H1 (cell line): ENCODE measurements around the gene IGSF9B. TPM values are rescaled to one million over a fixed set of nuclear protein-coding genes. Genes with fewer than 3 reads are reported as not detected.

ENCODE experiments used
- GABPA ChIP-seq: IDR thresholded peaks from 2 replicates; pipeline ENCODE4 v1.6.1; 2011; ENCODE audit warnings: mild to moderate bottlenecking, low read length, moderate library complexity, borderline replicate concordance; ENCODE audit not compliant: insufficient read depth
- HDAC6 ChIP-seq: IDR thresholded peaks from one replicate; pipeline ENCODE4 v1.7.1; 2012; ENCODE audit warnings: low read depth, mild to moderate bottlenecking, inconsistent platforms, low read length, moderate library complexity
- NRF1 ChIP-seq: IDR thresholded peaks from 2 replicates; pipeline ENCODE4 v1.6.1; 2011; ENCODE audit warnings: mild to moderate bottlenecking, low read depth, low read length, improper control_type of control experiment
- SUZ12 ChIP-seq: fragments of 200-600 bp; sonication (generic); IDR thresholded peaks from 2 replicates; pipeline ENCODE4 v1.6.1; 2012; ENCODE audit warnings: mild to moderate bottlenecking, inconsistent platforms, low read length, moderate library complexity, mixed read lengths
- polyA plus RNA-seq, 7 experiments: library from polyadenylated mRNA; depleted of rRNA in 3 of 7; stranded (reverse) in 5 of 7; unstranded in 2 of 7; fragments of >200 nt in 5 of 7; fragments of 200-250 nt in 2 of 7; gene quantifications; 1 replicate in 5 of 7; 2 replicates in 1 of 7; 4 replicates in 1 of 7; pipeline versions ENCODE4 v1.2.1 to v1.2.3, GENCODE V29; 2011 to 2013; ENCODE audit warnings: missing spikeins in 2 of 7, mixed read lengths in 2 of 7
- total RNA-seq: library from RNA; stranded (reverse); fragmentation: NEBNext Ultra II Directional; extraction: Animal tissue kit (Norgen Biotek cat#: 25700); gene quantifications from 2 replicates; pipeline ENCODE4 v1.2.1, GENCODE V29; 2021

The IGSF9B gene
- total and polyA plus RNA-seq, 2 of the 8 experiments (the other 6 are each of a cell fraction or from before 2014, with no cell fraction given), result 16.5 to 49.2 TPM

DNA sequence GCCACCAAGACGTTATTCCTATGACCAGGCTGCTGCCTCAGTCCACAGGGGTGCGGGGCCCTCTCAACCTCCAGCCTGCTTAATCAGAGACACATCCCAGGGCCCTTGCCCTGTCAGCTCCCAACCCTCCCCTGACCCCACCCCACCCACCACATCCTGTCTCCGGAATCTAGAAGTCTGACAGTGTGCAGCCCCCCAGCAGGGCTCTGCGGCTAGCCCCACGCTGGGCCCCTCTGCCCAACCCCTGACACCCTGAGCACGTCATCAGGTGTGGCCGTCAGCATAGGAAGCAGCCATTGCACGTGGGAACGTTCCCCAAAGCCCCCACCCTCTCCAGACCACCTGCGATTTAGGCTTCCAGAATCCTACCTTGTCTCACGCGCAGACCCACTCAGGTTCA lies 34.3 kb upstream of the IGSF9B start (continued):
- no peak for TF ChIP-seq SUZ12
- no peak for TF ChIP-seq NRF1
- TF ChIP-seq GABPA, result no peak
- TF ChIP-seq HDAC6, result no peak
